Liver (tissue), 9 donors: ENCODE results near the gene PPP4R3C. TPM values are rescaled to one million over a fixed set of nuclear protein-coding genes. Genes with fewer than 3 reads are reported as not detected.

ENCODE experiments used
- DNase-seq: peaks from one replicate; pipeline ENCODE4 v3.0.0-alpha.2; 2017; ENCODE audit warnings: low spot score
- H3K27ac ChIP-seq, 2 donors: one replicate each; pipeline ENCODE4 v1.7.0; 2013; ENCODE audit warnings: inconsistent platforms in 2 of 2, low read length in 2 of 2, control low read depth in 1 of 2, low read depth in 1 of 2, mild to moderate bottlenecking in 1 of 2
- H3K27me3 ChIP-seq, 4 donors: one replicate each; pipeline versions ENCODE4 v1.6.1 to v1.7.0; 2013; ENCODE audit warnings: low read length in 3 of 4, inconsistent platforms in 1 of 4, mild to moderate bottlenecking in 1 of 4, moderate library complexity in 1 of 4; ENCODE audit not compliant: control insufficient read depth in 4 of 4, insufficient read depth in 4 of 4
- H3K36me3 ChIP-seq, 4 donors: one replicate each; pipeline versions ENCODE4 v1.6.1 to v1.7.0; 2013; ENCODE audit warnings: low read length in 3 of 4, mild to moderate bottlenecking in 3 of 4, low read depth in 1 of 4, moderate library complexity in 1 of 4; ENCODE audit not compliant: control insufficient read depth in 4 of 4, insufficient read depth in 3 of 4
- H3K4me1 ChIP-seq, 4 donors: one replicate each; pipeline versions ENCODE4 v1.6.1 to v1.7.0; 2013; ENCODE audit warnings: low read length in 3 of 4, mild to moderate bottlenecking in 3 of 4, moderate library complexity in 1 of 4; ENCODE audit not compliant: control insufficient read depth in 4 of 4, insufficient read depth in 4 of 4
- H3K4me3 ChIP-seq, 3 donors: one replicate each; pipeline versions ENCODE4 v1.6.1 to v1.7.0; 2013; ENCODE audit warnings: low read length in 3 of 3, control low read depth in 1 of 3, low read depth in 1 of 3, mild to moderate bottlenecking in 1 of 3
- H3K9ac ChIP-seq, 2 donors: one replicate each; pipeline ENCODE4 v1.7.0; 2013; ENCODE audit warnings: low read length in 2 of 2, mild to moderate bottlenecking in 2 of 2, moderate library complexity in 2 of 2, control low read depth in 1 of 2, low read depth in 1 of 2
- H3K9me3 ChIP-seq, 4 donors: one replicate each; pipeline versions ENCODE4 v1.6.1 to v1.7.0; 2013; ENCODE audit warnings: low read length in 3 of 4; ENCODE audit not compliant: control insufficient read depth in 4 of 4
- EGR1 ChIP-seq, 2 donors: IDR thresholded peaks; 2 replicates each; pipeline ENCODE4 v1.6.1; 2016 to 2018; ENCODE audit warnings: antibody characterized with exemption in 2 of 2, low read depth in 2 of 2
- FOXA1 ChIP-seq: IDR thresholded peaks from 2 replicates; pipeline ENCODE4 v1.6.1; 2016; ENCODE audit warnings: antibody characterized with exemption
- FOXA2 ChIP-seq: IDR thresholded peaks from 2 replicates; pipeline ENCODE4 v1.6.1; 2016; ENCODE audit warnings: antibody characterized with exemption
- GABPA ChIP-seq, 2 donors: IDR thresholded peaks in 1 of 2; conservative IDR thresholded peaks in 1 of 2; 2 replicates each; pipeline ENCODE4 v1.6.1; 2016; ENCODE audit warnings: antibody characterized with exemption in 2 of 2, mild to moderate bottlenecking in 1 of 2, moderate library complexity in 1 of 2
- HNF4A ChIP-seq, 2 donors: conservative IDR thresholded peaks; 2 replicates each; pipeline ENCODE4 v1.6.1; 2016; ENCODE audit warnings: antibody characterized with exemption in 2 of 2, mild to moderate bottlenecking in 2 of 2
- HNF4G ChIP-seq: IDR thresholded peaks from 2 replicates; pipeline ENCODE4 v1.6.1; 2016; ENCODE audit warnings: antibody characterized with exemption
- JUND ChIP-seq, 2 donors: IDR thresholded peaks; 2 replicates each; pipeline ENCODE4 v1.6.1; 2016; ENCODE audit warnings: antibody characterized with exemption in 2 of 2
- NR2F2 ChIP-seq: IDR thresholded peaks from 2 replicates; pipeline ENCODE4 v1.6.1; 2016; ENCODE audit warnings: antibody characterized with exemption
- RAD21 ChIP-seq, 2 donors: IDR thresholded peaks; 2 replicates each; pipeline ENCODE4 v1.6.1; 2016; ENCODE audit warnings: antibody characterized with exemption in 2 of 2, mild to moderate bottlenecking in 2 of 2
- RXRA ChIP-seq, 2 donors: IDR thresholded peaks; 2 replicates each; pipeline ENCODE4 v1.6.1; 2017 to 2018; ENCODE audit warnings: antibody characterized with exemption in 2 of 2, mild to moderate bottlenecking in 1 of 2
- SP1 ChIP-seq: IDR thresholded peaks from 2 replicates; pipeline ENCODE4 v1.6.1; 2018; ENCODE audit warnings: antibody characterized with exemption, mild to moderate bottlenecking
- TAF1 ChIP-seq: conservative IDR thresholded peaks from 2 replicates; pipeline ENCODE4 v1.6.1; 2016; ENCODE audit warnings: antibody characterized with exemption, mild to moderate bottlenecking
- YY1 ChIP-seq: IDR thresholded peaks from 2 replicates; pipeline ENCODE4 v1.6.1; 2016; ENCODE audit warnings: antibody characterized with exemption, mild to moderate bottlenecking
- WGBS: extraction: QIAGEN DNeasy Blood & Tissue Kit; methylation state at CpG from one replicate; pipeline ENCODE4 v1.1.7; 2013; 5-methylcytosine and 5-hydroxymethylcytosine counted together
- polyA plus RNA-seq, 2 donors: library from polyadenylated mRNA; stranded (reverse) in 1 of 2; unstranded in 1 of 2; fragments of 200-250 nt in 1 of 2; fragments of >200 nt in 1 of 2; fragmentation: Nextera tagmentation in 1 of 2; extraction: Ambion mirVana in 1 of 2; gene quantifications; one replicate each; pipeline versions ENCODE4 v1.2.1 to v1.2.3, GENCODE V29; 2013 to 2015
- total RNA-seq, 2 donors: library from RNA; depleted of rRNA; stranded (reverse); fragments of >200 nt; gene quantifications; one replicate each; pipeline ENCODE4 v1.2.3, GENCODE V29; 2014
- TF ChIP-seq, protein P1 (sequence below): IDR thresholded peaks from 2 replicates; pipeline ENCODE4 v1.6.1; 2016; ENCODE audit warnings: antibody characterized with exemption
- TF ChIP-seq, protein P2 (sequence below): fragments of 150-350 bp; IDR thresholded peaks from 2 replicates; pipeline ENCODE4 v1.5.1; 2017; ENCODE audit warnings: improper control_type of control experiment, low read depth, low read length; ENCODE audit not compliant: missing input control
- TF ChIP-seq, protein P3 (sequence below): IDR thresholded peaks from 2 replicates; pipeline ENCODE4 v1.6.1; 2016; ENCODE audit warnings: antibody characterized with exemption, mild to moderate bottlenecking
- TF ChIP-seq, protein P4 (sequence below): IDR thresholded peaks from 2 replicates; pipeline ENCODE4 v1.6.1; 2016; ENCODE audit warnings: antibody characterized with exemption
- TF ChIP-seq, protein P5 (sequence below): IDR thresholded peaks from 2 replicates; pipeline ENCODE4 v1.6.1; 2016; ENCODE audit warnings: antibody characterized with exemption
- donor health status: healthy.
- donor health status: healthy.
- donor health status: healthy.
- donor health status: healthy.
- donor health status: healthy.

Gene PPP4R3C
- total RNA-seq (not detected), polyA plus RNA-seq (not detected)

DNA sequence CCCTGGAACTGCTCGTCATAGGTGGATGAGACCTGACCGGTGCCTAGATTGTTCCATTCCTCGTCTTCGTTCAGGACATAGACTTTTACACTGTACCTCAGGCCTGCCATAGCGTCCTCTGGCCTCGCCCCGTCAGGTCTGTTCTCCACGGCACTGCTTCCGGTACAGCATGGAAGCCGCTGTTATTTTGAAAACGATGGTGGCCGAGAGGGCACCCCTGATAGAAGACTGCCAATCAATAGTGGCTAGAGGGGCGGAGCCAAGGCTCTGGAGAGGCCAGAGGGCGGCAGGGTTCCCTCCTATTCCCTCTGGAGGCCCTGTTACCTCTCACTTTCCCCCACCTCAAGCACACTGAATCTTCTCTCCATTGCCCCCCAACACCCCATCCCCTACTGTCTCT is at the start of gene PPP4R3C:
Gene PPP4R3C, minus strand, starts transcription at position 155 of the 400 bp plus-strand sequence. Its CDS starts 45 bp downstream, at position 110.
- Histone ChIP-seq H3K27me3 (no peaks in the 10 kb centered on the region), H3K4me1 (no peaks in the 10 kb centered on the region), H3K9me3 (peaks cover 0 to 2% (median 0%) of the 10 kb centered on the region in 4 donors), H3K9ac (no peak within 1 kb of the TSS), H3K4me3 (no peak within 1 kb of the TSS), H3K36me3 (no peaks in the 10 kb centered on the region), H3K27ac (no peak within 1 kb of the TSS)
- TF ChIP-seq JUND (IDR thresholded peaks at IDR 0.05): no peak
- DNase-seq: no peak
- 95% methylated on average over 14 of the region's 14 CpGs for WGBS

DNA sequence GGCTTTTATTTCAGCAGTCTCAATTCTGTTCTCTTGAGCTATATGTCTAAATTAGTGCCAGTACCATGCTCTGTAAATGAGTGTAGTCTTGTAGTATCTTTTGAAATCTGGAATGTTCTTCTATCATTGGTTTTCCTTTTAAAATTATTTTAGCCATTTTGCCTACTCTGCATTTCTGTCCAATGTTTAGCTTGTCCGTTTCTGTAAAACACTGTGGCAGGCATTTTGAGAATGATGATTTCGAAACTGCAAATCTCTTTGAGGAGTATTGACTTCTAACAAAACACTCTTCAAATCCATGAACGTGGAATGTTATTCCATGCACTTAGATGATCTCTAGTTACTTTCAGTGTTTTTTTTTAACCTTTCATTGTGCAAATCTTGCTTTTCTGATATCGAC is 28.3 kb upstream of the PPP4R3C start:
- no peaks in the 10 kb centered on the region for H3K9me3 ChIP-seq
- H3K4me1 ChIP-seq: no peaks in the 10 kb centered on the region
- no peak overlapping the region for H3K9ac ChIP-seq
- no peak overlapping the region for H3K4me3 ChIP-seq
- TF ChIP-seq HNF4A (conservative IDR thresholded peaks at IDR 0.05) (no peak), YY1 (no peak), JUND (IDR thresholded peaks at IDR 0.05) (no peak), RXRA (IDR thresholded peaks at IDR 0.05) (no peak), GABPA (IDR thresholded peaks at IDR 0.05 in 1 of 2, conservative IDR thresholded peaks at IDR 0.05 in 1 of 2) (no peak), FOXA2 (no peak), HNF4G (no peak), SP1 (no peak), RAD21 (IDR thresholded peaks at IDR 0.05) (no peak), TAF1 (no peak), NR2F2 (no peak), FOXA1 (no peak), EGR1 (IDR thresholded peaks at IDR 0.05; ENCODE audit: low read depth in 2 of 2) (no peak)
- TF ChIP-seq, protein P1, sequence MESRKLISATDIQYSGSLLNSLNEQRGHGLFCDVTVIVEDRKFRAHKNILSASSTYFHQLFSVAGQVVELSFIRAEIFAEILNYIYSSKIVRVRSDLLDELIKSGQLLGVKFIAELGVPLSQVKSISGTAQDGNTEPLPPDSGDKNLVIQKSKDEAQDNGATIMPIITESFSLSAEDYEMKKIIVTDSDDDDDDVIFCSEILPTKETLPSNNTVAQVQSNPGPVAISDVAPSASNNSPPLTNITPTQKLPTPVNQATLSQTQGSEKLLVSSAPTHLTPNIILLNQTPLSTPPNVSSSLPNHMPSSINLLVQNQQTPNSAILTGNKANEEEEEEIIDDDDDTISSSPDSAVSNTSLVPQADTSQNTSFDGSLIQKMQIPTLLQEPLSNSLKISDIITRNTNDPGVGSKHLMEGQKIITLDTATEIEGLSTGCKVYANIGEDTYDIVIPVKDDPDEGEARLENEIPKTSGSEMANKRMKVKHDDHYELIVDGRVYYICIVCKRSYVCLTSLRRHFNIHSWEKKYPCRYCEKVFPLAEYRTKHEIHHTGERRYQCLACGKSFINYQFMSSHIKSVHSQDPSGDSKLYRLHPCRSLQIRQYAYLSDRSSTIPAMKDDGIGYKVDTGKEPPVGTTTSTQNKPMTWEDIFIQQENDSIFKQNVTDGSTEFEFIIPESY: no peak
- TF ChIP-seq, protein P2, sequence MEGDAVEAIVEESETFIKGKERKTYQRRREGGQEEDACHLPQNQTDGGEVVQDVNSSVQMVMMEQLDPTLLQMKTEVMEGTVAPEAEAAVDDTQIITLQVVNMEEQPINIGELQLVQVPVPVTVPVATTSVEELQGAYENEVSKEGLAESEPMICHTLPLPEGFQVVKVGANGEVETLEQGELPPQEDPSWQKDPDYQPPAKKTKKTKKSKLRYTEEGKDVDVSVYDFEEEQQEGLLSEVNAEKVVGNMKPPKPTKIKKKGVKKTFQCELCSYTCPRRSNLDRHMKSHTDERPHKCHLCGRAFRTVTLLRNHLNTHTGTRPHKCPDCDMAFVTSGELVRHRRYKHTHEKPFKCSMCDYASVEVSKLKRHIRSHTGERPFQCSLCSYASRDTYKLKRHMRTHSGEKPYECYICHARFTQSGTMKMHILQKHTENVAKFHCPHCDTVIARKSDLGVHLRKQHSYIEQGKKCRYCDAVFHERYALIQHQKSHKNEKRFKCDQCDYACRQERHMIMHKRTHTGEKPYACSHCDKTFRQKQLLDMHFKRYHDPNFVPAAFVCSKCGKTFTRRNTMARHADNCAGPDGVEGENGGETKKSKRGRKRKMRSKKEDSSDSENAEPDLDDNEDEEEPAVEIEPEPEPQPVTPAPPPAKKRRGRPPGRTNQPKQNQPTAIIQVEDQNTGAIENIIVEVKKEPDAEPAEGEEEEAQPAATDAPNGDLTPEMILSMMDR: no peak
- TF ChIP-seq, protein P3, sequence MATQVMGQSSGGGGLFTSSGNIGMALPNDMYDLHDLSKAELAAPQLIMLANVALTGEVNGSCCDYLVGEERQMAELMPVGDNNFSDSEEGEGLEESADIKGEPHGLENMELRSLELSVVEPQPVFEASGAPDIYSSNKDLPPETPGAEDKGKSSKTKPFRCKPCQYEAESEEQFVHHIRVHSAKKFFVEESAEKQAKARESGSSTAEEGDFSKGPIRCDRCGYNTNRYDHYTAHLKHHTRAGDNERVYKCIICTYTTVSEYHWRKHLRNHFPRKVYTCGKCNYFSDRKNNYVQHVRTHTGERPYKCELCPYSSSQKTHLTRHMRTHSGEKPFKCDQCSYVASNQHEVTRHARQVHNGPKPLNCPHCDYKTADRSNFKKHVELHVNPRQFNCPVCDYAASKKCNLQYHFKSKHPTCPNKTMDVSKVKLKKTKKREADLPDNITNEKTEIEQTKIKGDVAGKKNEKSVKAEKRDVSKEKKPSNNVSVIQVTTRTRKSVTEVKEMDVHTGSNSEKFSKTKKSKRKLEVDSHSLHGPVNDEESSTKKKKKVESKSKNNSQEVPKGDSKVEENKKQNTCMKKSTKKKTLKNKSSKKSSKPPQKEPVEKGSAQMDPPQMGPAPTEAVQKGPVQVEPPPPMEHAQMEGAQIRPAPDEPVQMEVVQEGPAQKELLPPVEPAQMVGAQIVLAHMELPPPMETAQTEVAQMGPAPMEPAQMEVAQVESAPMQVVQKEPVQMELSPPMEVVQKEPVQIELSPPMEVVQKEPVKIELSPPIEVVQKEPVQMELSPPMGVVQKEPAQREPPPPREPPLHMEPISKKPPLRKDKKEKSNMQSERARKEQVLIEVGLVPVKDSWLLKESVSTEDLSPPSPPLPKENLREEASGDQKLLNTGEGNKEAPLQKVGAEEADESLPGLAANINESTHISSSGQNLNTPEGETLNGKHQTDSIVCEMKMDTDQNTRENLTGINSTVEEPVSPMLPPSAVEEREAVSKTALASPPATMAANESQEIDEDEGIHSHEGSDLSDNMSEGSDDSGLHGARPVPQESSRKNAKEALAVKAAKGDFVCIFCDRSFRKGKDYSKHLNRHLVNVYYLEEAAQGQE: no peak
- TF ChIP-seq, protein P4, sequence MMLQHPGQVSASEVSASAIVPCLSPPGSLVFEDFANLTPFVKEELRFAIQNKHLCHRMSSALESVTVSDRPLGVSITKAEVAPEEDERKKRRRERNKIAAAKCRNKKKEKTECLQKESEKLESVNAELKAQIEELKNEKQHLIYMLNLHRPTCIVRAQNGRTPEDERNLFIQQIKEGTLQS: no peak
- TF ChIP-seq, protein P5, sequence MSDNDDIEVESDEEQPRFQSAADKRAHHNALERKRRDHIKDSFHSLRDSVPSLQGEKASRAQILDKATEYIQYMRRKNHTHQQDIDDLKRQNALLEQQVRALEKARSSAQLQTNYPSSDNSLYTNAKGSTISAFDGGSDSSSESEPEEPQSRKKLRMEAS: no peak
- no peak overlapping the region for H3K27ac ChIP-seq
- H3K36me3 ChIP-seq: no peaks in the 10 kb centered on the region
- WGBS: 54% methylated on average over 4 of the region's 4 CpGs
- no peak for DNase-seq
- H3K27me3 ChIP-seq: no peaks in the 10 kb centered on the region
